Nephron progenitor cell (in vitro differentiated cells): ENCODE results near the gene CNKSR2.

ENCODE experiments used
- DNase-seq: peaks from one replicate; pipeline ENCODE4 v3.0.0; 2021
- H3K27ac Mint-ChIP-seq: 2 replicates; pipeline ENCODE4 v1.8.0; 2021; ENCODE audit warnings: mild to moderate bottlenecking, moderate library complexity, mixed read lengths
- H3K27me3 Mint-ChIP-seq: 2 replicates; pipeline ENCODE4 v1.8.0; 2021; ENCODE audit warnings: mild to moderate bottlenecking, low read depth, mixed read lengths; ENCODE audit not compliant: poor library complexity
- H3K36me3 Mint-ChIP-seq: 2 replicates; pipeline ENCODE4 v1.8.0; 2021; ENCODE audit warnings: low read depth, mixed read lengths
- H3K4me1 Mint-ChIP-seq: 2 replicates; pipeline ENCODE4 v1.8.0; 2021; ENCODE audit warnings: mixed read lengths
- H3K4me3 Mint-ChIP-seq: 2 replicates; pipeline ENCODE4 v1.8.0; 2021; ENCODE audit warnings: mild to moderate bottlenecking, moderate library complexity, mixed read lengths
- H3K9me3 Mint-ChIP-seq: 2 replicates; pipeline ENCODE4 v1.8.0; 2021; ENCODE audit warnings: mild to moderate bottlenecking, moderate library complexity, mixed read lengths
- CTCF ChIP-seq: fragments of 200-600 bp; sonication (generic); IDR thresholded peaks from 2 replicates; pipeline ENCODE4 v1.5.0; 2021; ENCODE audit warnings: antibody characterized with exemption

The CNKSR2 gene

GRCh38 chrX:21658152-21658737 lies 284.0 kb downstream of the CNKSR2 start, which contains the start of gene KLHL34:
Gene KLHL34, minus strand, starts transcription at chrX:21658330. Its CDS starts 542 bp downstream, at chrX:21657788.
- TF ChIP-seq CTCF: no peak
- DNase-seq: no peak
- H3K4me3 Mint-ChIP-seq: no peak within 1 kb of the TSS
- H3K36me3 Mint-ChIP-seq: peaks cover 17% of the 10 kb centered on the region
- H3K4me1 Mint-ChIP-seq: no peaks in the 10 kb centered on the region
- no peak within 1 kb of the TSS for H3K27ac Mint-ChIP-seq
- peaks cover 12% of the 10 kb centered on the region for H3K9me3 Mint-ChIP-seq
- H3K27me3 Mint-ChIP-seq: no peaks in the 10 kb centered on the region

DNA sequence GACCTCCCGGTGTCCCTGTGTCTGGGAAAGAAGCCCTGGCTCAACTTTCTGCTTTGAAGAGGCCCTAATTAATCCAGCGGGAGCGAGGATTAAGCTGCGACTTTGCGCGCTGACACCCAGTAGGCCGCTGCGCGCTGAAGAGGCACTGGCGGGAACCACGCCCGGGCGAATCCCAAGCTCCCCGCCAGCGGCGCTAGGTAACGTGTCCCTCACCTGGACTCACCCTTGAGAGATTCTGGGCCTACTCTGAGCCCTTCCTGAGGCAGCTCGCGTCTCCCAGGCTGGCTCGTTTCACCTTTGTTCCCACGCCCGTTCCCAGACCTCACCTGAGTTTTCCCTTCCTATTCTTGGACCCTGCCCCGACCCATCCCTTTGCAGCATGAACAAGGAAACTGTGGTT lies 284.5 kb downstream of the CNKSR2 start:
- no peak overlapping the region for H3K4me3 Mint-ChIP-seq

GRCh38 chrX:21659320-21659719 lies 285.1 kb downstream of the CNKSR2 start:
- no peaks in the 10 kb centered on the region for H3K4me1 Mint-ChIP-seq
- H3K9me3 Mint-ChIP-seq: peaks cover 12% of the 10 kb centered on the region
- no peak overlapping the region for H3K27ac Mint-ChIP-seq
- no peaks in the 10 kb centered on the region for H3K27me3 Mint-ChIP-seq
- DNase-seq: no peak
- no peak overlapping the region for H3K4me3 Mint-ChIP-seq
- TF ChIP-seq CTCF: no peak
- H3K36me3 Mint-ChIP-seq: peaks cover 17% of the 10 kb centered on the region

More for the DNA sequence above, 284.5 kb downstream of the CNKSR2 start:
- no peak for TF ChIP-seq CTCF
- Mint-ChIP-seq H3K27ac (no peak overlapping the region), H3K36me3 (peaks cover 17% of the 10 kb centered on the region), H3K9me3 (peaks cover 12% of the 10 kb centered on the region), H3K27me3 (no peaks in the 10 kb centered on the region), H3K4me1 (no peaks in the 10 kb centered on the region)
- DNase-seq: no peak

GRCh38 chrX:21660156-21660555 lies 285.9 kb downstream of the CNKSR2 start:
- Mint-ChIP-seq H3K4me1 (no peaks in the 10 kb centered on the region), H3K9me3 (peaks cover 12% of the 10 kb centered on the region), H3K4me3 (no peak overlapping the region), H3K36me3 (peaks cover 17% of the 10 kb centered on the region), H3K27ac (no peak overlapping the region), H3K27me3 (no peaks in the 10 kb centered on the region)
- no peak for TF ChIP-seq CTCF
- no peak for DNase-seq

- DNase-seq: no peak
- peaks cover 7% of the 10 kb centered on the region for H3K9me3 Mint-ChIP-seq
- TF ChIP-seq CTCF: no peak
- H3K27me3 Mint-ChIP-seq: no peaks in the 10 kb centered on the region
- H3K27ac Mint-ChIP-seq: peak overlapping the region; percentile 24
- H3K4me3 Mint-ChIP-seq: no peak overlapping the region
- no peaks in the 10 kb centered on the region for H3K4me1 Mint-ChIP-seq
- peaks cover 11% of the 10 kb centered on the region for H3K36me3 Mint-ChIP-seq
These were observed 287.1 kb downstream of the CNKSR2 start for GRCh38 chrX:21661316-21661715.

DNA sequence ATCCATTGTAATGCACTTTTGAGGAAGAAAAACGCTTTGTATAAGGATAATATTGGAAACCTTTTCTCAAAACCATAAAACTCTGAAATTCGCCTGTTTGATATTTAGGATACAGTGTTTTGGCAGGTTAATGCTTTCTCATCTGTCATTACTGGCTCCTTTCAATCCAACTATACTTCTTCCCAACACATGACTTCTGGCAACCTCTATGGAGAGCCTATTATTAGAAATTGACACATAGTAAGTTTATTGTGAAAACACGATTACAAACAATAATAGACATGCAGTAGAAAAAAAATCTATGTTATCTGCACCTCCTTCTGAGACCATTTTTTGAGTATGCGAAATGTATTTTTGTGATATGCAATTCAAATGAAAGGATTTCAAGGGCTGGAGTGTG lies 288.5 kb downstream of the CNKSR2 start:
- DNase-seq: no peak
- Mint-ChIP-seq H3K4me1 (no peaks in the 10 kb centered on the region), H3K27ac (no peak overlapping the region), H3K9me3 (peaks cover 7% of the 10 kb centered on the region), H3K27me3 (no peaks in the 10 kb centered on the region), H3K36me3 (peaks cover 7% of the 10 kb centered on the region), H3K4me3 (no peak overlapping the region)
- no peak for TF ChIP-seq CTCF
